NOMO-1 treated with dmso at 0.1 percent for 144 hours (cell line): ENCODE results near the gene ADCY2.
A peak's percentile ranks its signal among the peaks of the same experiment; 100 is the strongest.

Experiments used
- DNase-seq: peaks from one replicate; lab custom pipeline; 2025; ENCODE audit not compliant: unreplicated experiment; lab: John Stamatoyannopoulos, UW

Gene ADCY2

DNA sequence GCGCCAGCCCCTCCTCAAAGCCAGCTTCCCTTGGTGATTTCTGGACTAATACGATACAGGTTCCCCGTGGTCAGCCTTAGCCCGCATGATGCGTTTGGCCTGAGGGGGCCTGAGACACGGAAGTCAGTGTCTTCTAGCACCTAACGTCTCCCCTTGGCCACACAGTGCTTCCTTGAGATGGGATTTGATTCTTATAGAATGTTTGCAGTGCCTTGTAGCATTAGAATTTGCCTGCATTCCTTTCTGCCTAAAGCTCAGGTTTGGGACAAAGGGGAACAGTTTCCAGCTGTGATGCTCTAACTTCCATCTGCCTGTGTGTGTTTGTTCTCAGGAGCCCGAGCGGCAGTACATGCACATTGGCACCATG is 420.6 kb downstream of the ADCY2 start:
- no peak for DNase-seq

DNA sequence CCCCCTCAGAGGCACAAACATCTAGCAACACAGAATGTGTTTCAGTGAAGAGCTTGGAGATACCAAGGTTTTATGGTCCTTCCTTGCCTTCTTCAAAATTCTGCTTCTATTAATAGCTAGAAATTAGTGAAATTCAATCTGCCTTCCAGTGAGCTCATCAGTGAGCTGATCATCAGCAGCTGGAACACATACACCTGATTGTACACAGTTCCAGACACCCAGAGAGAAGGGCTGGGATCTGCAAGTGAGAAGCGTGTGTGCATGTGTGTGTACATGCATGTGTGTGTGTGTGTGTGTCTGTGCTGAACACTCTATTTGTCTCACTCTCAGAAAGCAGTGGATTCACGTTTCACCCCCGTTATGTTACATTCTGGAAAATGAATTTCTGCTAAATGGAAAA is 426.5 kb downstream of the ADCY2 start:
- DNase-seq, result no peak

DNA sequence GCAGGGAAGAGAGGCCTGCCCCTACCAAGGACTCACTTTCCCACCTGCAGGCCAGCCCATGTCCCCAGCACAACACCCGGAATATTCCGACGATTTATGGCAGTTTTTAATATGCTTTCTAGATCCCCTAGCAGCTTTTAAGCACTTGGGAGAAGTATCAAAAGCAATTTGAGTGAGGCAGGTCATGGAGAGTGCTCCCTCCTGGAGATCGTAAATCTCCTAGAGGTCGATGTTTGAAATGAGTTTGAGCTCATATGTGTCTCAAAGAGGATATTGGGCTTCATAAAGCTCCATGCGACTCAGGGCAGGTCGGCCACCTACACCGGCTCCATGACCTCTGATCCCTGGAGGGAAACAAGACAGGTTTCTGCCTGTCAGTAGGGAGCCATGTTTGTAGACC is 427.7 kb downstream of the ADCY2 start:
- DNase-seq, result no peak

DNA sequence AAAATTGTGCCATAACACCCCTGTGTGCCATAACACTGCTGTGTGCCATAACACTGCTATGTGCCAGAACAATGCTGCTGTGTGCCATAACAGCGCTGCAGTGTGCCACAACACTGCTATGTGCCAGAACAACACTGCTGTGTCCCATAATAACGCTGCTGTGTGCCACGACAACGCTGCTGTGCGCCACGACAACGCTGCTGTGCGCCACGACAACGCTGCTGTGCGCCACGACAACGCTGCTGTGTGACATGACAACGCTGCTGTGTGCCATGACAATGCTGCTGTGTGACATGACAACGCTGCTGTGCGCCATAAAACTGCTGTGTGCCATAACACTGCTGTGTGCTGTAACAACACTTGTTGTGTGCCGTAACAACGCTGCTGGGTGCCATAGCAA is 429.1 kb downstream of the ADCY2 start:
- DNase-seq, result no peak

DNA sequence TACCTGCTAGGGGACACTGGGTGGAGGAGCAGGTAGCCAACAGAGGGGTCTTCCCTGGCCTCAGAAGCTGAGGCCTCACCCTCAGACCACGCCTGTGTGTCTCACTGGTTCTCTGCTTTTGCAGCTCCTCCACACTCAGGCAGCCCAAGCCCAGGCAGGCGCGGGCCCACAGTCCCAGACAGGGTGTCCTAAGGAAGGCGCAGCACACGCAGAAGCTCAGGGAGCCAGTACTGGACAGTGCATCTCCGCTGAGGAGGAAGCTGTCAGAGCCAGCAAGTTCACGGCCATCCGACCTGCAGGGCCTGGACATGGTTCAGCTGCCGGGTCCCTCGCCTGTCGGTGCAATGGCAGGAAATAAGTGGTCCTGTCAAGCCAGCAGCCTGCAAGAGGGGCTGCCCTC is 429.7 kb downstream of the ADCY2 start:
- DNase-seq, result no peak

DNA sequence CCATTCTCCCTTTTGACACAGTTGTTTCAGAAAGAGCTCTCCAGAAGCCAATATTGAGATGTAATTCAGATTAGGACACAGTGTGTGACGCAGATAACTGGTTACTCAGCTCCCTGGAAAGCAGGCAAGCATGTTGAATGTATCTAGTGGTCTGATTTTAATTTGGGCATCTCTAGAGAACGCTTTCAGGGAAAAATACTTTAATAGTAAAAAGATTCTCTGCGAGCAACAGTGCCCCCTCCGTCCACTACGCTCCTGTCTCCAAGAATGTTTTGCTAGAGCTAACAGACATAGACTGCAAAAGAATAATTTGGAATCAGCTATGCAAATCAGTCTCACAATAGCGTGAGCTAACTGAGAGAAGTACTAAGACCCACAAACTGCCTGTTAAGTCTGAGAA is 431.7 kb downstream of the ADCY2 start:
- DNase-seq, result no peak

DNA sequence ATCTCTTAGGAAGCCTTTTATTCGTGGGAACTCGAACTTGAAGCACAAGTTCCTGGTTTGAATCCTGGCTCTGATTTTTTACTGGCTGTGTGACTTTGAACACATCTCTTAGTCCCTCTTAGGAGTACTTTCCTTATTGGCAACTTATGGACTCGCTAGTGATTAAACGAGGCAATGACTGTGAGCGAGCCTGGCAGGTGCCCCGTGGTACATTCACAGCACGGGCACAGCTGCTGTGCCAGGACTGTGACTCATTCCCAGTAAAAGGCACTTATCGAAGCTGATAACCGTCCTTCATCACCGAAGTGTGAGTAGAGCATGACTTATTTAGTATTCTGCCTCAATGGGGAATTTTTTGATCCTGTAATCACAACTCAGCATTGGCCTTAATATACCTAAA is 432.3 kb downstream of the ADCY2 start:
- no peak for DNase-seq

DNA sequence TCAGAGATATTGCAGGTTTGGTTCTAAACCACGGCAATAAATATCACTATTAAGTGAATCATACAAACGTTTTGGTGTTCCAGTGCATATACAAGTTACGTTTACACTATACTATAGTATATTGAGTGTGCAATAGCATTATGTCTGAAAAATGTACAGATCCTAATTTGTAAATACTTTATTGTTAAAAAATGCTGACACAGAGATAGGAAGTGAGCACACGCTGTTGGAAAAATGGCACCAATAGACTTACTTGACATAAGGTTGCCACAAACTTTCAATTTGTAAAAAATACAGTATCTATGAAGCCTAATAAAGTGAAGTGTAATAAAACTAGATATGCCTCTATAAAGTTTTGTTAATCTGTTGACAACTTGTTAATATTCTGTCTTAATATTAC is 439.0 kb downstream of the ADCY2 start:
- DNase-seq, result no peak

DNA sequence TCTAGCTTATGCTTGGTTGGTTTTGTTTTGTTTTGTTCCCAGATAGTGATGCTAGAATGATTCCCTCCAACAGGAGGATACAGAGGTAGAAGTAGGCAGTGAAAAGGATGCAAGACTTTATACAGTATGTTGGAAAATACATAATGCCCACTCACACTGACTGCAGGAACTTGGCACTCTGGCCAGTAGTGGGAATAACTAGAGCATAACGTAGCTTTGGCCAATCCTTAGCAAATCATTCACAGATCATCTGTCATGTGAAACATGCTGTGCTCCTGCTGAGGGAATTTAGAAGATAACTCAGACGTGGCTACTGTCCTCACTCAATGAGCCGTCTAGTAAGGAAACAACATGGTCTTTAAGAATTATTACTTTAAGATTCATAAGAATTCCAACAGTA is 441.5 kb downstream of the ADCY2 start:
- no peak for DNase-seq

DNA sequence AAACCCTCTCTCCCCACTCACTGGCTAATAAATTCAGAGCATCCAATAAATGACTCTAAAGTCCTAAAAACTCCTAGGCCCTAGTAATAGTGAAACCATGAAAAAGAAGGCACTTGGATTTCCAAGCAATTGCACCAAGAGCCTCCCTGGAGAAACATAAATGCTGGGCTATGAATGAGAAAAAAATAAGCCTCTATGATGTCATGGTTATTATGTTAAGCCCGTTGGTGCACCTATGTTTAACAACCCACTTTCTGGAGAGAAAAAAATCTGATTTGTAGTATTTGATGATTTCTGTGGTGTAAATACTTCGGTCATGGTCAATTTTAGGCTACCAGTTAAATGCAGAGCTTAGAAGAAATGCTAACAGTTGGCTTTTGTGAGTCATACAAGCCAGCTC is 446.6 kb downstream of the ADCY2 start:
- DNase-seq, result no peak

DNA sequence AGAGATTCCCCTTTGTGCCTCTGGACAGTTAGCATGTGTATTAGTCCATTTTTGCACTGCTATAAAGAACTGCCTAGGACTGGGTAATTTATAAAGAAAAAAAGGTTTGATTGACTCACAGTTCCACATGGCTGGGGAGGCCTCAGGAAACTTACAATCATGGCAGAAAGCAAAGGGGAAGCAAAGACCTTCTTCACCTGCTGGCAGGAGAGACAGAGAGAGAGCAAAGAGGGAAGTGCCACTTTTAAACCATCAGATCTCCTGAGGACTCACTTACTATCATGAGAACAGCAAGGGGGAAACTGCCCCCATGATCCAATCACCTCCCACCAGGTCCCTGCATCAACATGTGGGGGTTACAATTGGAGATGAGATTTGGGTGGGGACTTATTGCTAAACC is 449.0 kb downstream of the ADCY2 start:
- DNase-seq, result no peak

DNA sequence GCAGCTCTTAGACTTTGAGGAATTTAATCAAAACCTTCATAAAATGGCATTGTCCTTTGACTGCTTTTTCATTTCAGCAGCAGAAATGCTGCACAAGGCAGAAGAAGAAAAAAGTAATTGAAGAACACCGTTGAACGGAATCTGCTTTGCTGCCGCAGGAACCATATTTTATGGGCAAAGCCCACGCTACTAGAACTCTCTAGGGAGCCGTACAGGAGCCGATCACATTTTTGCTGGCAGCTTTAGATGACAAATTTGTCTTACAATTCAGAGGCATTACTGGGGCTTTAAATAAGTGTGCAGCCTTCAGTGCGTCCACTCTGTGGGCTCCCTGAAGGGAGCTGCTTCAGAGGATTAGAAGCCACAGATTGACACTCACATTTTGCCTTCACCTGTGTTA is 449.6 kb downstream of the ADCY2 start:
- no peak for DNase-seq

DNA sequence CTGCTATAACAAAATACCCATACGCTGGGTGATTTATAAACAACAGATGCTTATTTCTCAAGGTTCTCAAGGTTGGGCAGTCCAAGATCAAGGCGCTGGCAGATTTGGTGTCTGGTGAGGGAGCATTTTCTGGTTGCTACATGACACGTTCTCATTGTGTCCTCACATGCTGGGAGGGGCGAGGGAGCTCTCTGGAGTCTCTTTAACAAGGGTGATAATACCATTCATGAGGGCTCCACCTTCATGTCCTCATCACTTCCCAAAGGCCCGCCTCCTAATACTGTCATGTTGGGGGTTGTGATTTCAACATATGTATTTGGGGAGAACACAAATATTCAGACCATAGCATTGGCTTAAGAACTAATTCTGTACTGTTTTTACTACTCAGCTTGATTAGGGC is 450.4 kb downstream of the ADCY2 start:
- DNase-seq, result no peak

DNA sequence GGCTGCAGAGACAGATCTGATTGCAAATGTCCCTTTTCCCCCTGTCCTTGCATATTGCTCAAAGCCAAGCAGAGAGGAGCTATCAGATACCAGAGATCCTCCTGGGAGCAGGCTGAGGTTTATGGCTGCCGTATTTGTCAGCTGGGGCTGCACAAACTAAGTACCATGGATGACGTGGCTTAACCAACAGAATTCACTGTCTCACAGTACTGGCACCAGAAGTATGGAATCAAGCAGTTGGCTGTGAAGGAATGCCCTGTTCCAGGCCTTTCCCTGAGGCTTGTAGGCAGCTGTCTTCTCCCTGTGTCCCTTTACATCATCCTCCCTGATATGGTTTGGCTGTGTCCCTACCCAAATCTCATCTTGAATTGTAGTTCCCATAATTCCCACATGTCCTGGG is 452.4 kb downstream of the ADCY2 start:
- no peak for DNase-seq

DNA sequence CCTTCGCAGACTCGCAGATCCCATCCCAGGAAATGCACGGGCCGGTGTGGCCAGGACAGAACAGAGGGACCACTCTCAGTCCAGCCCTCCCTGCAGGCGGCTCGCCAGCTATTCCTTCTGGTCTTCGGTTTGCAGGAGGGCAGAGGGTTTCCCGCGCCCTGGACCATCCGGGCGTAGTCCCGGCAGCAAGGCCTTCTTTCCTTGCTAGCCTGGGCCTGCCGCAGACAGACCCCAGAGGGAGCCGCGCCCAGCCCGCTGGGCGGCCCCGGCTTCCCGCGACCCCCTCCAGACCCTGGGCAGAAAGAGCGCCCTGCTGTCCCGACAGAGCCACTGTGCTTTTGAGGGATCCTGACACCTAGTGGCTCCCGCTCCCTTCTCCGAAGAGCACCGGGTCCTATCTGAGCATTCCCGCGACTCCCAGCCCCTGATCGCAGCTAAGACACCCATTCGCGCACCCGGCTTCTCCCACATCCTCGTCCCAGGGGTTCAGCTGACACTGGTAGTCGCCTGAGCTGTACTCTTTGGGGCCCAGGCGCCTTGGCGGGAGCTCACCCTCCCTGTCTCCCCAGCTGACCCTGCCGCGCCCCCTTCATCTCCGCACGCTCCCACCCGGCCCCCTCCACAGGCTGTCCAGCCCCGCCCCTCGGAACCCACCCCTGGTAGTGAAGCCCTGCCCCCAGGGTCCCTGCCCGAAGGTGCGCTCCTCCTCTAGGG is 453.9 kb downstream of the ADCY2 start:
- DNase-seq, result no peak

DNA sequence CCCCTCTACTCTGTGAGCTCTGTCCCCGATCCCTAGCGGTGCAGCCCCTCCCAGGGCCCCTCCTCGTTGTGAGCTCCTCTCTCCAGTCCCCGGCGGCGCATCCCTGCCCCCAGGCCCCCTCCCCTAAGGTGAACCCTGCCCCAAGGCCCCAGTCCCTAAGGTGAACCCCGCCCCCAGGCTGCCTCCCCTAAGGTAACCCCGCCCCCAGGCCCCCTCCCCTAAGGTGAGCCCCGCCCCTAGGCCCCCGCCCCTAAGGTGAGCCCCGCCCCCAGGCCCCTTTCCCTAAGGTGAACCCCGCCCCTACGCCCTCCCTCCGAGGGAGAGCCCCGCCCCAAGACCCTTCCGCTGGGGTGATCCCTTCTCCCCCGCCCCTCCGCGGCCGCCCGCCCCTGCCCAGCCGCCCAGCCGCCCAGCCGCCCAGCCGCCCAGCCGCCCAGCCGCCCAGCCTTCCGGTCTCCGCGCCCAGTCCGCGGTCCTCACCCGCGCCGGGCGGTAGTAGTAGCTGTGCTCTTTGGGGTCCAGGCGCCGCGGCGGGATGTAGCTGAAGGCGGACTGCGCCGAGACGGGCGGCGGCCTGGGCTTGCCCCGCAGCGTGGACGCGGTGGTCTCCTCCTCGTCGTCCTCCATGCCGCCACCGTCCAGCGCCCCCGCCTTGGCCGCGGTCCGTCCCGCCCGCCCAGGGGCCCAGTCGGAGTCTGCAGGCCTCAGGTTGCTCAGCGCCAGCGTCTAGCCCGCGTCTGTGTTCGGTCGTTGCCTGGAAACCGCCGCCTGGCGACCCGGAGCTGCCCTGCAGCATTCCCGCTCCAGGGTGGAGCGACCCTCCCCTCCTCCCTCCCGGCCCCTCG is 454.7 kb downstream of the ADCY2 start, which contains the start of gene CFAP90:
TSS of gene CFAP90 (minus strand) at position 739 of the 845 bp plus-strand sequence. CDS start at position 627, 112 bp downstream.
- no peak for DNase-seq

DNA sequence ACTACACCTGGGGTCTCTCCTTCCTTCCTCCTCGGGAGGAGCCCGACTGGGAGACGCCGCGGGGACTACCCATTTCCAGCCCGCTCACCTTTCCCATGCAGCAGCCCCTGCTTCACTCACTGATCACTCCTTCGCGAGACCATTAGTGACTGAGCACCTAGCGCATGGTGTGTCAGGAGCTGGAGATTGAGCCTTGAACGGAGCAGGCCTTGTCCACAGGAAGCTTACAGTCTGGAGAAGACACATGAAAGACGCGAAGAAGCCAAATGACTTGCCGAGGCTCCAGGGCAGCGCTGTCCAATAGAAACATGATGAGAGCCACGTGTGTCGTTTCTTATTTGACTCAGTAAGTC is 455.3 kb downstream of the ADCY2 start:
- DNase-seq, result no peak

DNA sequence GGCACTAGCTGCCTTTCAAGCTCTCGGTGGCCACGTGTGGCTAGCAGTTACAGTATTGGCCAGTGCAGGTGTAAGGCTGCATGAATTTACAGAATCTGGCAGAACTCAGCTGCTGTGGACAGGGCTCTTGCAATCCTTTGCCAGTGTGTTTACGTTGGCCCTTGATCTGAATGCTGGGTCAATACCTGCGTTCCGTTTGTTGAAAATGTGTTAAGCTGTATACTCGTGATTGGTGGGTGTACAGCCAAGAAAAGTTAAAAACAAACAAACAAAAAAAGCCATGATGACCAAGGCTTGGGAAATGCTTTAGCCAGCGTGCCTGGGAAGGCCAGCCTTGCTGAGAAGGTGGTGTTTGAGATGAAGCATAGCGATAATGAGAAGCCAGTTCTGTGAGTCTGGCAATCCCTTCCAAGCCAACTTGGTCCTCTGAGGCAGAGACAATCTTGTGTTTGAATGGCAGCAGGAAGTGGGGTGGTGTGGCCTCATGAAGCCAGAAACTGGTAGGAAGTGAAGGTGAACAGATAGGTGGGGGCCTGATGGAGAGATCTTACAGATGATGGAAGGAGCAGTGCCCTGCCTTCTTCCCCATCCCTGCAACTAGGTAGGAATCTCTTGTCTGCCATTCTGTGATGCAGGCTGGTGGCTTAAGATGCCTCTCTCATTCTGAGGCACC is 455.8 kb downstream of the ADCY2 start:
- DNase-seq, result no peak

DNA sequence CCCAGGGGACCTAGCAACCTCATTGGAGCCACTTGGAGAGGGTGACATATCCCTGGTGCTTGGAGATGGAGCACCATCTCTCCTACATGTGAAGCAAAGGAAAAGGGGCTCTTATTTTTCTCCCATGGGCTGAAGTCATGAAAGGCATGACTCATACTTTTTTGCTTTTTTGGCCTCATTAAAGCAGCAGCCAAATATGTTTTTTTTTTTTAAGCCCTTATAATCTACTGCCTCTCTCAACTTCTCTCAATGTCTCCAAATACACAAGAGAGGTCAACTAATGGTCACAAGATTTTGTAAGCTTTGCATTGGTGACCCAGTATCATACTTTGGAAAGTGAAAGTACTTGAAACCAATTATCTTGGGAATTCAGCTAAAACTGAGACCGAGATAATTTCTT is 456.6 kb downstream of the ADCY2 start:
- DNase-seq, result no peak

DNA sequence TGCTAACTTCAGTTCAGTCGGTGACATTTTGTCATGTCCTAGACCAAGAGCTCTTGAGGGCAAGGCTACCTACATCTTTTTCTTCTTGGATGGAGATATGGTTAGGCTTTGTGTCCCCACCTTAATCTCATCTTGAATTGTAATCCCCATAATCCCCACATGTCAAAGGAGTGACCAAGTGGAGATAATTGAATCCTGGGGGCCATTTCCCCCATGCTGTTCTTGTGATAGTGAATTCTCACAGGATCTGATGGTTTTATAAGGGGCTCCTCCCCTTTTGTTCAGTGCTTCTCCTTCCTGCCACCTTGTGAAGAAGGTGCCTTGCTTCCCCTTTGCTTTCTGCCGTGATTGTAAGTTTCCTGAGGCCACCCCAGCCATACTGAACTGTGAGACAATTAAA is 457.1 kb downstream of the ADCY2 start:
- no peak for DNase-seq

DNA sequence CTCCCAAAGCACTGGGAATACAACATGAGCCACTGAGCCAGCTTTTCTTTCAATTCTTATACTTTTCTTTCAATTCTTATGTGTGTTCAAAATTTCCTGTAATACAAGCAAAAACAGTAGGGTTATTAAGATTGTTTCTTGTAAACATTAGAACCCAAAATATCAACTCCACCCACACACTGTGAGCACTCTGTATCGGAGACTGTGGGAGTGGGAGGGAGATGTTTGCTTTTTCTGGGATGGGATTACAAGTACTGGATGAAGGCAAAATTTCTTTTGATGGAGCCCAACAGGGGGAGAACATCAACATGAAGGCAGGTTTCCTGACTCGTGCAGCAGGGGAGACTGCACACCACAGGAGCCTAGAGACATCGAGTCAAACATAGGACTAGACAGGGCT is 459.7 kb downstream of the ADCY2 start:
- DNase-seq, result no peak

DNA sequence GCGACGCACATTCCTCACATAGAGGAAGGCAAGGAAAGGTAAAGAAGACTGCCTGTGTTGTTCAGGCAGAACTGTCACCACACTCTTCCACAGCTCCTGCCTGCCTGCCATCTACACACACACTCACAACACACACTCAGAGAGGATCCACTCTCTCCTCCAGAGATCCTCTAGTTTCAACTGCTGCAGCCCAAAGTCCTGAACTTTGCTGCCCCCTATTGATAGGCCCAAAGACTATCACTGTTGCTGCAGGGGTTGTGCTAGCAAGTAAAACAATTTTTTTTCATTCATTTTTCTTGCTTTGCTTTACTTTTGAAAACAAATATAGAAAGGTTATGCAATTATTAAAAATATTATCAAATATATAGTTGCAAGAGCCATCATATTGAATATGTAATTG is 460.9 kb downstream of the ADCY2 start:
- peak; percentile 60 for DNase-seq
